Measurements from ENCODE around the gene MSL1. TPM values are rescaled to one million over a fixed set of nuclear protein-coding genes. Genes with fewer than 3 reads are reported as not detected.

Gene MSL1
- polyA plus RNA-seq, 1 donor from 2014 or later: 137 TPM

GRCh38 chr17:40092581-40092980, 29.2 kb upstream of the MSL1 start:
- H3K27me3 ChIP-seq (ENCODE audit: insufficient read depth, low read depth, low read length): no peaks in the 10 kb centered on the region
- H3K4me3 ChIP-seq (ENCODE audit: low read length): no peak overlapping the region
- no peak overlapping the region for H2AFZ ChIP-seq (ENCODE audit: low read depth, low read length)
- H3K36me3 ChIP-seq (ENCODE audit: insufficient read depth, low read length): no peaks in the 10 kb centered on the region
- H3K4me2 ChIP-seq (ENCODE audit: low read length): no peak overlapping the region
- no peak overlapping the region for H3K9ac ChIP-seq (ENCODE audit: low read length)
- no peaks in the 10 kb centered on the region for H3K9me2 ChIP-seq (ENCODE audit: insufficient read depth, low read length)
- no peak overlapping the region for H3K27ac ChIP-seq (ENCODE audit: low read length)
- no peaks in the 10 kb centered on the region for H3K79me2 ChIP-seq (replicated peaks; ENCODE audit: insufficient read depth, low read length)
- no peaks in the 10 kb centered on the region for H3F3A ChIP-seq (ENCODE audit: insufficient read depth, low read length, poor library complexity, severe bottlenecking)
- H4K20me1 ChIP-seq (ENCODE audit: insufficient read depth): no peaks in the 10 kb centered on the region
- TF ChIP-seq MXI1 (conservative IDR thresholded peaks at IDR 0.05; ENCODE audit: poor library complexity, severe bottlenecking): no peak
- no peaks in the 10 kb centered on the region for H3K9me3 ChIP-seq (ENCODE audit: low read length)

- Histone ChIP-seq H3K36me3 (ENCODE audit: insufficient read depth, low read length) (no peaks in the 10 kb centered on the region), H4K20me1 (ENCODE audit: insufficient read depth) (no peaks in the 10 kb centered on the region), H3K27ac (ENCODE audit: low read length) (no peak overlapping the region), H3K4me3 (ENCODE audit: low read length) (no peak overlapping the region), H3K79me2 (replicated peaks; ENCODE audit: insufficient read depth, low read length) (no peaks in the 10 kb centered on the region), H3K9me3 (ENCODE audit: low read length) (no peaks in the 10 kb centered on the region), H3K27me3 (ENCODE audit: insufficient read depth, low read depth, low read length) (no peaks in the 10 kb centered on the region), H3K4me2 (ENCODE audit: low read length) (no peak overlapping the region), H3K9ac (ENCODE audit: low read length) (no peak overlapping the region), H2AFZ (ENCODE audit: low read depth, low read length) (no peak overlapping the region), H3K9me2 (ENCODE audit: insufficient read depth, low read length) (no peaks in the 10 kb centered on the region), H3F3A (ENCODE audit: insufficient read depth, low read length, poor library complexity, severe bottlenecking) (no peaks in the 10 kb centered on the region)
- TF ChIP-seq, protein P1, sequence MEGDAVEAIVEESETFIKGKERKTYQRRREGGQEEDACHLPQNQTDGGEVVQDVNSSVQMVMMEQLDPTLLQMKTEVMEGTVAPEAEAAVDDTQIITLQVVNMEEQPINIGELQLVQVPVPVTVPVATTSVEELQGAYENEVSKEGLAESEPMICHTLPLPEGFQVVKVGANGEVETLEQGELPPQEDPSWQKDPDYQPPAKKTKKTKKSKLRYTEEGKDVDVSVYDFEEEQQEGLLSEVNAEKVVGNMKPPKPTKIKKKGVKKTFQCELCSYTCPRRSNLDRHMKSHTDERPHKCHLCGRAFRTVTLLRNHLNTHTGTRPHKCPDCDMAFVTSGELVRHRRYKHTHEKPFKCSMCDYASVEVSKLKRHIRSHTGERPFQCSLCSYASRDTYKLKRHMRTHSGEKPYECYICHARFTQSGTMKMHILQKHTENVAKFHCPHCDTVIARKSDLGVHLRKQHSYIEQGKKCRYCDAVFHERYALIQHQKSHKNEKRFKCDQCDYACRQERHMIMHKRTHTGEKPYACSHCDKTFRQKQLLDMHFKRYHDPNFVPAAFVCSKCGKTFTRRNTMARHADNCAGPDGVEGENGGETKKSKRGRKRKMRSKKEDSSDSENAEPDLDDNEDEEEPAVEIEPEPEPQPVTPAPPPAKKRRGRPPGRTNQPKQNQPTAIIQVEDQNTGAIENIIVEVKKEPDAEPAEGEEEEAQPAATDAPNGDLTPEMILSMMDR (IDR thresholded peaks at IDR 0.05; ENCODE audit: poor library complexity, severe bottlenecking): no peak
- TF ChIP-seq SMC3 (conservative IDR thresholded peaks at IDR 0.05; ENCODE audit: poor library complexity) (no peak), REST (IDR thresholded peaks at IDR 0.05; ENCODE audit: borderline replicate concordance) (no peak), EP300 (conservative IDR thresholded peaks at IDR 0.05; ENCODE audit: poor library complexity, severe bottlenecking) (no peak), POLR2AphosphoS5 (IDR thresholded peaks at IDR 0.05) (no peak), EZH2 (IDR thresholded peaks at IDR 0.05; ENCODE audit: borderline replicate concordance, insufficient read depth, low read length, poor library complexity, severe bottlenecking) (no peak), MXI1 (conservative IDR thresholded peaks at IDR 0.05; ENCODE audit: poor library complexity, severe bottlenecking) (no peak), RAD21 (conservative IDR thresholded peaks at IDR 0.05) (no peak), TAF1 (IDR thresholded peaks at IDR 0.05; ENCODE audit: low read depth) (no peak)
Observed at GRCh38 chr17:40093005-40093579, 28.7 kb upstream of the MSL1 start.
